ENCODE data around the gene PPFIBP1.
"Not testable (repeated sequence)": the region's sequence is repeated elsewhere in the genome, so short reads cannot be mapped to it uniquely, and the experiment has no call there.

The PPFIBP1 gene

DNA sequence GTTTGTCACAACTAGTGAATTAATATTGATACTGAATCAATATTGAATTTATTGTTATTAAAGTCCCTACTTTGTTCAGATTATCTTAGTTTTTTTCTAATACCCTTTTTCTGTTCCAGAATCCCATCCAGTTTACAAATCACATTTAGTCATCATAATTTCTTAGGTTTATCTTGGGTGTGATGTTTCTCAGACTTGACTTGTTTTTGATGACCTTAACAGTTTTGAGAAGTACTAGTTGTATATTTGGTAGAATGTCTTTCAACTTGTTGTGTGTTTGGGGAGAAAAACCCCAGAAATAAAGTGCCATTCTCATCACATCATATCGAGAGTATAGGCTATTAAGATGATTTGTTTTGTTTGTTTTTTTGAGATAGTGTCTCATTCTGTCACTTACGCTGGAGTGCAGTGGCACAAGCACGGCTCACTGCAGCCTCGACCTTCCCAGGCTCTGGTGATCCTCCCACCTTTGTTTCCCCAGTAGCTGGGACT lies 206.1 kb downstream of the PPFIBP1 start:
- DNase-seq, result no peak

GRCh38 chr12:27732281-27732680 lies 208.3 kb downstream of the PPFIBP1 start:
- no peak for DNase-seq

DNA sequence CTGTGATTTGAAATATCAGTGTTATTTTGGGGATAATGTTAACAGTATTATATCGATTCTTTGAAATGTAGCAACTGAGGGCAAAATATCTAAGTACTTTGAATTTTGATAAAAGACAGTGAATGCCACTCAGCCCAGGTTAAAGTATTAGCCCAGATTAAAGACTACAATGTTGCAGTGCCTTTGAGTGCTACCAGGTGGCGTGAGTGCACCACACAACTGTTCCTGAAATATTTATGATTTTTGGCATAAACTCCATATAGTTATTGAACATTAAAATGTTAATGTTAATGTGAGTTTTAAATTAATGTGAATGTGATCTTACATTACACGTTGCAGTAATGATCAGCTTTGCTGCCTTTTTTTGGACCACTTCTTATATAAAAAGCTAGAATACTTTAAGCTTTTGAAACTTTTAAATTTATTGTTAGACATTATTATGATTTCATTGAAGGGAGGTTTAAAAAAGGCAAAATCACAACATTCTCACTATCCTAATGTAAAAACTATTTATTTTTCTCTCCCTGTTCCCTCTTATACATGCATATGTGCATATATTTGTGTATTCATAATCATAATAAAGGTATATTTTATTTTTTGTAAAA lies 209.1 kb downstream of the PPFIBP1 start:
- no peak for DNase-seq

- no peak for DNase-seq
Observed at GRCh38 chr12:27733791-27734190, 209.8 kb downstream of the PPFIBP1 start.

DNA sequence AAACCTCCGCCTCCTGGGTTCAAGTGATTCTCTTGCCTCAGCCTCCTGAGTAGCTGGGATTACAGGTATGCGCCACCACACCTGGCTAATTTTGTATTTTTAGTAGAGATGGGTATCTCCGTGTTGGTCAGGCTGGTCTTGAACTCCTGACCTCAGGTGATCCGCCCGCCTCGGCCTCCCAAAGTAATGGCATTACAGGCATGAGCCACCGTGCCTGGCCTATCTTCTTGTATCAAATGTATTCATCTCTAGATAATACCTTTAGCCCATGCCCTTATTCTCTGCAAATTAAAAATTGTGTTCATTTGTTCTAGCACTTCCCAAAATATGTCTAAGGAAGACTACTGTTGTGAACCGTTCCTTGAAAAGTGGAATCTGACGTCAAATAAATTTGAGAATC lies 210.3 kb downstream of the PPFIBP1 start:
- not testable (repeated sequence) for DNase-seq

- no peak for DNase-seq
Observed at GRCh38 chr12:27743601-27744000, 219.6 kb downstream of the PPFIBP1 start.

Data from hippocampal formation (tissue), 2 donors.